Stimulated activated CD4-positive, alpha-beta T cell treated with anti-CD3 and anti-CD28 coated beads, Interleukin-2, amount 100 ng/mL, for 24 hours (primary cell): Measurements from ENCODE around the gene PTPN2.
"Not testable (repeated sequence)": the region's sequence is repeated elsewhere in the genome, so short reads cannot be mapped to it uniquely, and the experiment has no call there.

ENCODE experiments used
- DNase-seq, 2 donors: peaks; one replicate each; pipeline ENCODE4 v3.0.0-alpha.2; 2020

Gene PTPN2

DNA sequence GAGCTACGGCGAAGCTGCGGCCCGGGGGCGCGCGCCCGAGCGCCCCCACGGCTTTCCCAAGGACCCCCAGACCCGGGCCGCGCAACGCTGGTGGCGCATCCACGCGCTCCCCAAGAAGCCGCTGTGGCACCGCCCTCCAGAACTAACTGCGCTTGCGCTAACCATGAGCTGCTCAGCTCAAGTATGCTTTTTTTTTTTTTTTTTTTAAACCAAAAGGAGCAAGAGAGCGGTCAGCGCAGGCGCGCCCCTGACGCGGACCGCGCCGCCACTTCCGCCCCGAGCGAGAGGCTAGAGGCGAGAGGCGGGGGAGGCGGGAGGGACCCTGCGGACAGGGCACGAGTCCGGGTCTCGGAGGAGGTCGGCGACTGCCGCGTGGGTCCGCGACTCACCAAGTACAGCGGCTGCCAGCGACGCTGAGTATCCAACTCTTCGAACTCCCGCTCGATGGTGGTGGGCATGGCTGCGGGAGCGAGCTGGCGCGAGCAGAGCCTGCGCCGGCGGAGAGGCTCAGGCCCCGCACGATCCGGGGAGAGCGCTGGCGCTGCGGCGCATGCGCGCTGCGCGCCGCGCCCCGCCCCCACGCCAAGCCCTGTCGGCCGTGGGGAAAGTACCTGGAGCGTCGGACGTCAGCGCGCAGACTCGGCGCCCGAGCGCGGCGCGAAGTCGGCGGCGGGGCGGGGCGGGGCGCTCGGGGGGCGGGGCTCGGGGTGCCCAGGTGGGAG lies at the start of gene PTPN2:
PTPN2 (minus strand) TSS at position 554 of the 722 bp plus-strand sequence; CDS start at position 458, 96 bp downstream.
- peak; percentile 89 to 90 for DNase-seq

DNA sequence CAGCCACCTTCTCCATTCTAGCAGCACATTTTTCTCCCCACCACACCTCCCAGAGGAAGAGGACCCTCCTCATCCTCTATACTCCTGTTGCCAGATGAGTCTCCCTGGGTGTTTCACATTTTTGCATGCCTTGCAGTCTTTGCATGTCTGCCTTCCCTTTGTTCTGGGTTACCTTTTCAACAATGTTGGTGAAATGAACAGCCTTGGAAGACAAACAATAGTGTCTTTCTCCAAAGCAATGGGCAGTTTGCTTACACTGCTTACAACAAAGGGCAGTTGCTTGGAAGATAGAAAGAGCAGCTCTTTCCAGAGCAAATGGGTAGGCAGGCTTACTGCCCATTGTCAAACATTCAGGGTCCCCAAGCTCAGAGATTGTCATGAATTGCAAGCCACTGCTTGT lies 49.3 kb upstream of the PTPN2 start:
- no peak for DNase-seq

DNA sequence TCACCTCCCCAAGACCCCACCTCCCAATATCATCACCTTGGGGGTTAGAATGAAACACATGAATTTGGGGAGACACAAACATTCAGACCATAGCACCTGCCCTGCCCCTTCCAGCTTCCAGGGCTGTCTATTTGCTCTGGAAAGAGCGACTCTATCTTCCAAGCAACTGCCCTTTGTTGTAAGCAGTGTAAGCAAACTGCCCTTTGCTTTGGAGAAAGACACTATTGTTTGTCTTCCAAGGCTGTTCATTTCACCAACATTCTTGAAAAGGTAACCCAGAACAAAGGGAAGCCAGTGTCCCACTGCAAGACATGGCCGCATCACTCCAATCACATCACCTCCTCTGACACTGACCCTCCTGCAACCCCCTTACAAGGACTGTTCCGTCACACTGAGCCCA lies 46.9 kb upstream of the PTPN2 start:
- no peak for DNase-seq

DNA sequence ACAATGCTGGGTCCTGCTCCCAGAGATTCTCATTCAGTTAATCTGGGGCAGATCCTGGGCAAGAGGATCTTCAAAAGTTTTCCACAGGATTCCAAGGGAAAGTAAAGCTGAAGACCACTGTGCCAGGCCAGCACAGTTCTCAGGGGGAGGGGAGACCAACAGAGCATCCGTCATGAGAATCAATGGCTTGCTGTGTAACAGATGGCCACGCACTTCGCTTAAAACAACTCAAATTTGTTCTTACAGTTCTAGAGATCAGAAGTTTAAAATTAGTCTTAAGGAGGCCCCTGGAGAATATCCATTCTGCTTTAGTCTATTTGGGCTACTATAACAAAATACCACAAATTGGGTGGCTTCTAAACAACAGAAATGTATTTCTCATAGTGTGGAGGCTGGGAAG lies 46.3 kb upstream of the PTPN2 start:
- no peak for DNase-seq

DNA sequence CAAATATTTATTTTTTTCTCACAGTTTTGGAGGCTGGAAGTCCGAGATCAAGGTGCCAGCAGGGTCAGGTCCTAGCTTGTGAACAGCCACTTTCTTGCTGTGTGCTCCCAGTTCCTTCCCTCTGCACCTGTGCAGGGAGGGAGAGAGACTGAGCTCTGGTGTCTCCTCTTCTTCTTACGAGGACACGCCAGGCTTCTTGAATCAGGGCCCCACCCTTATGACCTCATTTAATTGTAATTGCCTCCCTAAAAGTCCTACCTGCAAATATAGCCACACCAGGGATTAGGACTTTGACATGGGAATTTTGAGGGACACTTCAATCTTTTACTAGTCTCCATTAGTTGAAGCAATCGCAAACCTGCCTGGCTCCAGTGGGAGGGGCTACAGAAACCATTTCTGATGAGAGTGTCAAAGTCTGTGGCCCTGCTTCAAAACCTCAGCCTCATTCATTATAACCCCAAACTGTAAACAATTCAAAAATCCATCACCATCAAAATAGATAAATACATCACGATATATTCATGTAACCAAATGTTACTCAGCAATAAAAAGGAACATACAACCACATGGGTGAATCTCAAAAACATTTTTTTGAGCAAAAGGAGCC lies 45.5 kb upstream of the PTPN2 start:
- DNase-seq: no peak

DNA sequence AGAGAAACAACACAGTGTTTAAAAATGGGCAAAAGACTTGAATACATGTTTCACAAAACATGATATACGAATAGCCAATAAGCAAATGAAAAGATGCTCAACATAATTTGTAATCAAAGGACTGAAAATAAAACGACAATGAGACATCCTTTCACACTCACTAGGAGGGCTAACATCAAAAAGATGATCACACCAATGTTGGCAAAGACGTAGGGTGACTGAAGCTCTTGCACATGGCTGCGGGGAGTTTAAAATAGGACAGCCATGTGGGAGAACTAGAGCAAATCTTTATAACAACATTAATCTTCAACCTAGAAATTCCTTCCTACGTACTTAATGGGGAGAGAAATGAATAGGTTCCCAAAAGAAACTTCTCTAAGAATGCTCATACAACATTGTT lies 44.6 kb upstream of the PTPN2 start:
- DNase-seq: no peak

DNA sequence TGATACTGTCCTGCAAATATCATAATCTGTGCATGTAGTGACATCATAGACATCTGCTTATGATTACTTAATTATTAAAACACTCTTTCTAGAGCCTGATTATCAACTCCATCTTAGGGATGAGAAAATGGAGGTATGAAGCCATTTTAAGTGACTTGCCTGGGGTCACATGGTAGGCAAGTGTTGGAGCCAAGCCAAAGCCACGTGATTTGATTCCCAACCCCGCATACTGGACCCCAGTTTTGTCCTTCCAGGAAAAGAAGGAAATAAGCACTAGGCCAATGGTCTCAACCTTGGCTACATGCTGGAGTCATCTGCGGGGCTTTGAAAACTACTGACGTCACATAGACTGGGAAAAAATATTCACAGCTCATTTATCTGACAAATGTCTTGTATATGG lies 44.2 kb upstream of the PTPN2 start:
- no peak for DNase-seq

DNA sequence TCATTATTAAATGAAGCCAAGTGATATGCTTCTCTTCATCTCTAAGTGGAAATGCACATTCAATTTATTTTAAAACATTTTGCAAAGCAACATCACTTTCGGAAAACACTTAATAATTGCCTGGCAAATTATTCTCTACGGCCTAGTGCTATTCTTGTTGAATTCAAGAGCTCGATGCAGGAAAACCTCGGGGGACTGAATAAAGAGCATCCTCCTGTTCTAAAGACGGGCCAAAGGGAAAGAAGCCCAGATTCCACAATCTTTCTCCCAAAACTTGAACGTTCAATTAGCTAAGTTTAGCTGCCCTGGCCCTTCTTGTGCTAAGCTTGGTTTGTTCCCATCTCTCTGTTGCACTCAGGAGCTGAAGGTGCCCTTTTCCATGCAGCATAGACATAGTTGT lies 40.6 kb upstream of the PTPN2 start:
- DNase-seq: no peak

DNA sequence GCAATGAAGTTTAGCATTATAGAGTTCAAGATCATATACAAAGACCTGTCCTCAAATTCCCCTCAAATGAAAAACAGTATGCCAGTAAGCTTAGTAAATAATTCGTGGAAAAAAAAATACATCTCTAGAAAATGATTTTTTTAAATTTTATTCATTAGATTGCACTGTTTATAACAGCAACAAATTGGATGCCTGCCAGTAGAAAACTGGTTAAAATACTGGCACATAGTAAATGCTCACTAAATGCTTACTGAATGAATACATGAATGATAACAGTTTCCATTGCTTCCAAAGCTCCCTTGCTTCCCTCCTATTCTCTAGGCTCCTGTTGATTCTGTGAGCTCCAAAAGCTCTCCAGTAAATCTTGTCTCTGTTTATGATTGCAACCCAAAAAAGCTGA lies 38.2 kb upstream of the PTPN2 start:
- DNase-seq: no peak

DNA sequence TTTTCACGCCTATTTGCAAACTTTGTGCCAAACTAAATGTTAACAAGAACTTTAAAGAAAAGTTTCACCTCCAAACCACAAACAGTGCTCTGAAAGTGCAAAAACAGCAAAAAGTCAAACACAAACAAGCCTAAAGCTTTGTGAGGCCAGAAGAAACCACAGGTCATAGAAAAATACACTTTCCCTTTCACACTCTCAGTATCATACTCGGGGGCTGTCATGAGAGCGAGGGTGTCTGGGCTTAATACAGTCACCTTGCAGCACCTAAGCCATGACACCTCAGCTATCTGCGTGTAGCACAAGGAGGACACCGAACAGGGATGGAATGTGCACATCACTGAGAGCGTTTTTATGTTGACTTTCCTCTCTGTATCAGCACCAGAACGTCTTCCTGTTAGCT lies 37.1 kb upstream of the PTPN2 start:
- no peak for DNase-seq

DNA sequence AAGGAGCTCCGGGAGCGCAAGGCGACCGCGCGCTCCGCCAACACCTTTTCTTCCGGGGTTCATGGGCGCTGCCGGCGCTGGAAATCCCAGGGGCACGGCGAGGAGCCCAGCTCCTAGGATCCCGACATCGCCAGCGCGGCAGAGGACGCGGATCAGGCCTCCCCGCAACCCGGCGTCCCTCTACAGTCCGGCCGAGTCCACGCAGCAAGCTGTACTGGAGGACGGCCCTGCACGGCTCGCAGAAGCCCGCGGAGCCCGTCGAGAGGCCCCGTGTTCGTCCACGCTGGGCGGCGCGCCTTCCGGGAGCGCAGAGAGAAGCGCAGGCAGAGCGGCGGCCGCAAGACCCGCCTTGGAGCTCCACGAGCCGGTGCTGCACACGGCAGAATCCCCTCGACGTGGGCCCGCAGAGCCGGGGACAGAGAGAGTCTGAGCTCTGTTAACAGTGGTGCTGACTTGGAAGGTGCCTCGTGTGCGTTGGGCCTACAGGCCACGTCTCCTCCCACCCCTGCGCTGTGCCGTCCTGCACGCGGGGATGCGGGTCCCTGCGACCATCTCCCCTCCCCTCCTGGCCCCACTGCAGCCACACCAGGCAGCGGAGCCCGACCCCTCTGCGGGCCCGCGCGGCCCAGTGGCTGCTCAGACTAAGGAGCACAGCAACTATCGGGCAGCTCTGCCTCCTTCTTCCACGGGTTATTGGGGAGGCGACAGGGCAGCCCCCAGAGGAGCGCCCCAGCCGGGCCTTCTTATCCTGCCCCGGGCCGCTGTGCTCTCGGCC lies 28.1 kb upstream of the PTPN2 start:
- no peak for DNase-seq

DNA sequence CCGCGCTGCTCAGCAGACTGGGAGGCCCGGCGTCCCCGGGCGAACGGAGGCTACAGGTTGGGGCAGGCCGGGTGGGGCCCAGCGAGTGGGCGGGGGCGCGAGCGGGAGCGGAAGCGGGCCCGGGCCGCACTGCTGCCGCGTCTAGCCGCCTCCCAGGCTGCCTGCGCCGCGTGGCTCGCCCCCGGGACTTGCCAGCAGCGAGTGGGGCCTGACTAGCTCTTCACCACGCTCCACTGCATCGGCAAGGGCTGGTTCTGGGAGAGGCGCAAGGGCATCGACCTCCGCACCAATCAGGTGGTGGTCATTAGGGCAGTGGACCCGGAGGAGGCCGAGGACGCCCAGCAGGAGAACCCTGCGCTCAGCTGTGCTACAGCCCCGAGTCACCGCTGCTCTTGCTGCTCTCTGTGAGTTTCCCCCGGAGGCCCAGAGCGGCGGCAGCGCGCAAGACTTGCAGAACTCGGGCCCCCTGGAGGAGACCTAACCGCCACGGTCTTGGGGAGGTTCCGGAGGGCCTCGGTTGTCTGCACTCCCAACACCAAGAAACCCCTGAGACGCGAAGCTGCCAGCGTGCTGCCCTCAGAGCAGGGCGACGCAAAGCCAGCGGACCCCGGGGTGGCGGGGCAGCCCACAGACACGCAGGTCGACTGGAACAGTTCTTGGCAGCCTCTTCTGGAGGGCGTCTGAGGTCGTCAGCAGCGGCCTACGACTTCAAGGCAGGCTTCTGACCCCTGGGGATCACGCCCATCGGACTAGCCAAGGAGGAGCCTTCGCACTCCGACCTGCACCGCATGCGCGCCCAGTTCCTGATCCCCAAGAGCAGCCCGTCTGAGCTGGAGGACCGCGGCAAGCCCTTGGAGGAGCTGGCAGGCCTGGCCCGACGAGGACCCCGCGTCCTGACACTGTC lies 27.2 kb upstream of the PTPN2 start:
- peak; percentile 58 to 73 for DNase-seq

DNA sequence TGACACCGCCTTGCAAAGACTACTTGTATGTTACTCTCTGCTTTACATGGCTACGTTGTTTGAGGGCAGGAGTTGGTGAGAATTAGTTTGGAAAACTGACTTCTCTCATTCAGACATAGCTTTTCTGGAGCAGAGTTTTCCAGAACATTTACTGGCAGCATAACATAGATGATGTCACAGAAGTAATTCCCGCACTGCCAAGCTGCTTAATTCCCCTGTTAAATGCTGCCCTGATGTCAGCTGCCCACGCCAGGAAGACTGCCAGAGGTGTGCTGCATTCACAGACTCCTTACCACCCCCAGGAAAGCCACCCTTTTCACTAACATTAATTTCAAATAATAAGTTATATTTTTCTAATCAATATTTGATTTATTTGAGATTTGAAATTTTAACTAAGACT lies 24.7 kb upstream of the PTPN2 start:
- DNase-seq: no peak

DNA sequence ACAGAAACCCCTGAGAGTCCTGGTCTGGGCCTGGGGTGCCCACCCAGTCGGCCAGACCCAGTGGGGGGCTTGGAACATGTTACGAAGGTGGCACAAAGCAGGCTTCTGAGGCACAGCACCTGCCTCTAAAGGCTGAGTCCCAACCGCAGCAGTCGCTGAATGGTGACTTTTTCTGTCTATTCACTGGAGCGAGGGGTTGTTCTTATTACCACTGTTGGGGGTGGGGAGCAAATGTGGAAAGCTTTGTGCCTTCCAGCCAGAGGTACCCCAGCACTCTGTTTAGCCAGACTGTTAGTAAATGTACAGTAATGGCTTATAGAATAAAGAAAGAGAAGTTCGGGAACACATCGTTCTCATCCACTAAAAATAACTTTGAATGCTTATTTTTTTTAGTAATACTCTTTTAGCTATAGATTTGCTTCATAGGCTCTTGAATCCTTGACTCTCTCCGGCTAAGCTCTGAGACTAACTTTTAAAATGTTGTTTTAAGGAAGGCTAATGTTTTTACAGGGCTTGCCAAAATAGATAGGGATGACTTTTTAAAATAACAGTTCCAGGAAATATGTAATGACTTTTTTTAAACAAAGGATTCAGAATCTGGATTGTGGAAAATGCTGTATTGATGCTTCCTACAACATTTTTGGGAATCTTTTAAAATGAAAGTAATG lies 23.4 kb upstream of the PTPN2 start:
- no peak for DNase-seq

DNA sequence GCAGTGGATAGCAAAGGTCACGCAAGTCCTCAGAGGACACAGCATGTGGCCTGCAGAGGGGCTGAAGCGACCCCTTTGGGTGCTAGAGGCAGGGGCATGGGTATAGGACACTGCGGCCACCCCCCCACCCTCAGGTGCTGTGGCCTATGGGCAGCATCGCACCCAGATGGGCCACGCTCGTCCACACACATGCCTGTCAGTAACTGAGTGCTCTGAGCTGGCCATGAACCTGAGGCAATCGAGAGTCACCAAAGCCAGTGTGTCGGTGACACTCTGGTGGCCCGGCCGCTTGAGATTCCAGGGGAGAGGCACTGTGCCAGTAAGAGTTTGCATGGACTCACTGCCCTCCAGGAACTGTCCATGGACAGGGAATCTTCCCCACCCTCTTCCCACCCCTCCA lies 22.7 kb upstream of the PTPN2 start:
- no peak for DNase-seq

DNA sequence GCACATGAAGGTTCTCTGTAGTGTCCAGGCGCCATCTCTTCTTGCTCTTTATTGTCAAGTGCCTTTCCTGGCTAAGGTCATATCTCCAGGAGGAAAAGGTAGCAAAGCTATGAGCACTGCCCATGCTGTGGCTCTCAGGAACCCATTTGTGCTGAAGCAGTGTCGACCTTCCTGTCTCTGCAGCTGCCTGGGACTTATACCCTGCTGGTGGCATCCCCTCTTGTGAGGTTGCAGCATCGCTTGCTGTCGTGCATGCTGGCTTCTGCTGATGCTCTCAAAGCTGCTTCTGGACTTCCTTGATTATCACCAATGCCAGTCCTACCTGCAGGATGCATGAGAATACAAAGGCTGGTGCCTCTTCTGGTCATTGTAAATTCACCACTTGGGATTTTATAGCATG lies 22.1 kb upstream of the PTPN2 start:
- DNase-seq: no peak

DNA sequence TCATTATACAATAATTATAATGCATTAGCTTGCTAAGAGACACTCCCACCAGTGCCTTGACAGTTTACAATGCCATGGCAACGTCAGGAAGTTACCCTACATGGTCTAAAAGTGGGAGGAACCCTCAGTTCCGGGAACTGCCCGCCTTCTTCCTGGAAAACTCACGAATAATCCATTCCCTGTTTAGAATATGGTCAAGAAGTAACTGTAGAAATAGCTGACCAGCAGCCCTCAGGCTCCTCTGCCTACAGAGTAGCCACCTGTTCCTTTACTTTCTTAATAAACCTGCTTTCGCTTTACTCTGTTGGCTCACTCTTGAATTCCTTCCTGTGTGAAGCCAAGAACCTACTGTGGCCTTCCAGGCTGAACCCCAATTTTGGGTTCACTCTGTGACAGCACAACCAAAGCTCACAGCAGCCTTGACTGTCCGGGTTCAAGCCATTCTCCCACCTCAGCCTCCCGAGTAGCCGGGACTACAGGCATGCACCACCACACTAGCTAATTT lies 20.0 kb upstream of the PTPN2 start:
- peak; percentile 46 to 48 for DNase-seq

DNA sequence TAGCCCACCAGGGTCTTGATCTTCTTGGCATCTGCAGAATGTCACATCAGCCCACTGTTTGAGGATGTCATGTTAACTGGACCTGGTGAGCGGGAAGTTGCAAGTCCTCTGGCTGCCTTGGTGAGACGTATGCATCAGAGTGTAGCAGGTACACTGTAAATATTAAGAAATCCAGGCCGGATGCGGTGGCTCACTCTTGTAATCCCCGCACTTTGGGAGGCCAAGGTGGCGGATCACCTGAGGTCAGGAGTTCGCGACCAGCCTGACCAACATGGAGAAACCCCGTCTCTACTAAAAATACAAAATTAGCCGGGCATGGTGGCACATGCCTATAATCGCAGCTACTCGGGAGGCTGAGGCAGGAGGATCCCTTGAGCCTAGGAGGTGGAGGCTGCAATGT lies 17.2 kb upstream of the PTPN2 start:
- not testable (repeated sequence) for DNase-seq

DNA sequence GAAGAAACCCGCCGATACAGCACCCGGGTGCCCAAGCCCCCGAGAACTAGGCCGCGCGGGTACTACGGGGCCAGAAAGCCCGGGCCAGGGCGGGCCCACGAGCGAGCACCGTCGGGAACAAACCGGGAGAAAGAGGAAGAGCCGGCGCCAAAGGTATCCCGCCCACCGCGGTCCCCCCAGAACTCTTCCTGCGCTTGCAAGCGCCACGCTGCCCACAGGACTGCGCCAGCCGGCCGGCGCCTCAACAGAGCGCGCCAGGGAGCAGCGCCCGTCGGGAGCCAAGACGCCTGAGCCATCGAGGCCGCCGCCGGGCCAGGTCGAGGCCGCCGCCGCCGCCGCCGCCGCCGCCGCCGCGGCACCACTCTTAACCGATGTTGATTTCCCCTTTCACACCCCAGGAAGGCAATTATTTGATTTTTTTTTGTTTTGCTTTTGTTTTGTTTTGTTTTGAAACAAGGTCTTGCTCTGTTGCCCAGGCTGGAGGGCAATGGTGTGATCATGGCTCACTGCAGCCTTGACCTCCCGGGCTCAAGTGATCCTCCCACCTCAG lies 12.8 kb upstream of the PTPN2 start:
- DNase-seq: not testable (repeated sequence)

DNA sequence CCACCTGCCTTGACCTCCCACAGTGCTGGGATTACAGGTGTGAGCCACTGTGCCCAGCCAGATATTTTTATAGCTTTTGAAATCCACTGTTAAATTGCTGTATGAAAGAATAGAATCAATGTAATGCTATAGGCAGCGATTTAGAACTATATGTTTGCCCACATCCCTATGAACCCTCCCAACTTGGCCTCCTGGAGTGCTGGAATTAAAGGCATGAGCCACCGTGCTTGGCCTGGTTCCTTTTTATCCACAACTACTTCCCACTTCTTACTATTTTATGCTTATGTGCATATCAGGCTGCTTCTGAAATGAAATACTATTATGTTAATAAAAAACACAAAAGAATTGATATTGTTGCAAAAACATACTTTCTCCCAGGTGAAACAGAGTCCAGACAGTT lies 11.6 kb upstream of the PTPN2 start:
- DNase-seq: no peak

DNA sequence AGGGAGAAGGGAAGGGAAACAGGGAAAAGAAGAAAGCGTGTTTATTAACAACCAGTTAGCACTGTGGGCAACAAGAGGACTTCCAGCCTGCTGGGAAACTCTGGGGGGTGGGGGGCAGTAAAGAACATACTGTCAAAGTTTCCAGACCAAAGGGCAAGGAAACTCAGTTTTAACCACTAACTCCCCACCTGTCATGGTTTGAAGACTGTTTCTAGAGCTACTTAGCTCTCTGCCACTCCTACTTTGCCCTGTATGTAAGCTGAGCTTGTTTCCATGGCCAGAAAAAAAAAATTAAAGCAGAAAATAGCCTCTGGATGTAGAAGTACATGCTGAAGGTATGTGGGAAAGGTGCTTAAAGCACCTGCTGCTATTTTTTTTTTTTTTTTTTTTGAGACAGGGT lies 11.0 kb upstream of the PTPN2 start:
- no peak for DNase-seq

DNA sequence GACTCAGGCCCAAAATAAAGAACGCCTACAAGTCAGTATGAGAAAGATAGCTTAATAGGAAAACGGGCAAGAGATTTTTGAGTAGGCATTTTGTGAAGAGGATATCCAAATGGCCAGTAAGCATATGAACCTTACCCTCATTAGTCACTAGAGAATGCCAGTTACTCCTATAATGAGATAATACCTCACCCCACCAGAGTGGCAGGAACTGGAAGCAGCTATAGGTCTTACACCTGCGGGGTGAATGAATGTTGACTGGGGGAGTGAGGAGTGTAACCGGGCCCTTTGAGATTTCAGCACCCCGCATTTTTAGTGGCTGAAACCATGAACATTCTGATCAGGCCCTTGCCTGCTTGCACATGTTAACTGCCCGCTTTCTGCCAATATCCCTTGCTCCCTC lies 7.5 kb upstream of the PTPN2 start:
- DNase-seq: no peak
